ENCODE data around the gene RBBP9. TPM values are rescaled to one million over a fixed set of nuclear protein-coding genes. Genes with fewer than 3 reads are reported as not detected.

Gene RBBP9
- total and polyA plus RNA-seq, 2 of the 4 experiments (the other 2 are of a cell fraction) = 4.8 to 31.4 TPM

DNA sequence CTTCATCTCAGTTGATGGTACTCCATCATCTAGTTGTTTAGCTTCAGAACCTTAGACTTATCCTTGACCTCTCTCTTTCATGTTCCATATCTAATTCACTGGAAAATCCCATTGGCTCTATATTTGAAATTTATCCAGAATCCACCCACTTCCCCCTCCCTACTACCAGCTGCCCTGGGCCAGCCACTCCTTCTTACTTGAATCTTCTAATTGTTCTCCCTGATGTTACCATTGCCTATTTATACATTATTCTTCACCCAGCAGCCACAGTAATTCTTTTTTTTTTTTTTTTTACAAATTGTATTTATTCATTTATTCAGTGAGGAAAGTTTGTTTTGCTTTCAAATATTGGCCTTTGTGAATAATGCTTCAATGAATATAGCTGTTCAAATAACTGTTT, 18.9 kb upstream of the RBBP9 start:
- Histone ChIP-seq H3K9me1 (ENCODE audit: insufficient read depth, low read length) (no peaks in the 10 kb centered on the region), H3K4me2 (ENCODE audit: low read depth, low read length) (no peak overlapping the region), H4K91ac (ENCODE audit: insufficient read depth, low read depth, low read length) (no peak overlapping the region), H3K79me1 (ENCODE audit: low read depth in 1 of 2, low read length in 2 of 2) (peaks cover 3 to 7% of the 10 kb centered on the region in 2 experiments; a peak in 2 of 4 replicates), H2AFZ (replicated peaks; ENCODE audit: low read length, poor library complexity) (no peak overlapping the region), H3K4me1 (ENCODE audit: control insufficient read depth, insufficient read depth, low read length) (no peaks in the 10 kb centered on the region), H4K5ac (ENCODE audit: low read depth, low read length) (no peak overlapping the region), H3K9me3 (ENCODE audit: control insufficient read depth, insufficient read depth, low read length) (no peaks in the 10 kb centered on the region), H4K8ac (ENCODE audit: low read depth in 2 of 2, low read length in 2 of 2) (no peak overlapping the region), H3K4ac (ENCODE audit: low read depth, low read length) (no peak overlapping the region), H4K20me1 (ENCODE audit: insufficient read depth, low read length) (no peaks in the 10 kb centered on the region), H3K23ac (ENCODE audit: low read depth, low read length) (no peak overlapping the region), H3K56ac (ENCODE audit: extremely low read depth, insufficient read depth, low read length) (no peak overlapping the region), H3K27ac (ENCODE audit: insufficient read depth, low read length) (no peak overlapping the region), H2BK5ac (ENCODE audit: low read depth, low read length, poor library complexity, severe bottlenecking) (no peak overlapping the region), H2AK9ac (replicated peaks; ENCODE audit: low read depth, low read length, poor library complexity) (no peak overlapping the region), H2BK20ac (ENCODE audit: low read depth, low read length) (no peak overlapping the region), H2BK120ac (ENCODE audit: low read depth, low read length) (no peak overlapping the region), H3K18ac (ENCODE audit: low read depth, low read length) (no peak overlapping the region), H3K14ac (replicated peaks; ENCODE audit: low read depth, low read length) (no peak overlapping the region), H3K27me3 (ENCODE audit: control insufficient read depth, insufficient read depth, low read length) (no peaks in the 10 kb centered on the region), H3K4me3 (ENCODE audit: insufficient read depth, low read depth, low read length) (no peak overlapping the region), H2BK15ac (ENCODE audit: low read depth, low read length) (no peak overlapping the region), H3K36me3 (ENCODE audit: control insufficient read depth, insufficient read depth, low read length) (peaks cover 11% of the 10 kb centered on the region), H3K9ac (ENCODE audit: low read depth, low read length) (no peak overlapping the region), H2AK5ac (ENCODE audit: low read depth, low read length) (no peak overlapping the region)
- dilution Hi-C loops (cut with HindIII; ENCODE audit: low sequenced_read_pairs, unreplicated experiment) (no loop called here), in situ Hi-C loops (cut with MboI; ENCODE audit: low sequenced_read_pairs) (no loop called here), intact Hi-C loops (cut with micrococcal nuclease) (no loop called here)
- no peak for DNase-seq
- no peak for ATAC-seq (ENCODE audit: low read depth)
- no TSS peak for BruUV-seq (replicated peaks)
- no peak for TF ChIP-seq POLR2A (IDR thresholded peaks at IDR 0.05; ENCODE audit: low read depth, low read length)
- no peak for TF ChIP-seq RFX5 (IDR thresholded peaks at IDR 0.05; ENCODE audit: low read depth, low read length)
- no peak for TF ChIP-seq FOS (IDR thresholded peaks at IDR 0.05; ENCODE audit: low read depth, low read length)
- TF ChIP-seq CHD1 (IDR thresholded peaks at IDR 0.05; ENCODE audit: low read depth, low read length) = no peak
- no peak for TF ChIP-seq CEBPB (IDR thresholded peaks at IDR 0.05; ENCODE audit: low read depth, low read length)
- no peak for TF ChIP-seq MAFK (IDR thresholded peaks at IDR 0.05; ENCODE audit: low read depth, low read length)
- TF ChIP-seq, protein P1, sequence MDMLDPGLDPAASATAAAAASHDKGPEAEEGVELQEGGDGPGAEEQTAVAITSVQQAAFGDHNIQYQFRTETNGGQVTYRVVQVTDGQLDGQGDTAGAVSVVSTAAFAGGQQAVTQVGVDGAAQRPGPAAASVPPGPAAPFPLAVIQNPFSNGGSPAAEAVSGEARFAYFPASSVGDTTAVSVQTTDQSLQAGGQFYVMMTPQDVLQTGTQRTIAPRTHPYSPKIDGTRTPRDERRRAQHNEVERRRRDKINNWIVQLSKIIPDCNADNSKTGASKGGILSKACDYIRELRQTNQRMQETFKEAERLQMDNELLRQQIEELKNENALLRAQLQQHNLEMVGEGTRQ (IDR thresholded peaks at IDR 0.05; ENCODE audit: low read depth, low read length) = no peak
- TF ChIP-seq, protein P2, sequence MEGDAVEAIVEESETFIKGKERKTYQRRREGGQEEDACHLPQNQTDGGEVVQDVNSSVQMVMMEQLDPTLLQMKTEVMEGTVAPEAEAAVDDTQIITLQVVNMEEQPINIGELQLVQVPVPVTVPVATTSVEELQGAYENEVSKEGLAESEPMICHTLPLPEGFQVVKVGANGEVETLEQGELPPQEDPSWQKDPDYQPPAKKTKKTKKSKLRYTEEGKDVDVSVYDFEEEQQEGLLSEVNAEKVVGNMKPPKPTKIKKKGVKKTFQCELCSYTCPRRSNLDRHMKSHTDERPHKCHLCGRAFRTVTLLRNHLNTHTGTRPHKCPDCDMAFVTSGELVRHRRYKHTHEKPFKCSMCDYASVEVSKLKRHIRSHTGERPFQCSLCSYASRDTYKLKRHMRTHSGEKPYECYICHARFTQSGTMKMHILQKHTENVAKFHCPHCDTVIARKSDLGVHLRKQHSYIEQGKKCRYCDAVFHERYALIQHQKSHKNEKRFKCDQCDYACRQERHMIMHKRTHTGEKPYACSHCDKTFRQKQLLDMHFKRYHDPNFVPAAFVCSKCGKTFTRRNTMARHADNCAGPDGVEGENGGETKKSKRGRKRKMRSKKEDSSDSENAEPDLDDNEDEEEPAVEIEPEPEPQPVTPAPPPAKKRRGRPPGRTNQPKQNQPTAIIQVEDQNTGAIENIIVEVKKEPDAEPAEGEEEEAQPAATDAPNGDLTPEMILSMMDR (conservative IDR thresholded peaks at IDR 0.05; ENCODE audit: low read depth, low read length) = no peak
- no peak for TF ChIP-seq RAD21 (IDR thresholded peaks at IDR 0.05; ENCODE audit: low read length)
- TF ChIP-seq MAZ (IDR thresholded peaks at IDR 0.05; ENCODE audit: borderline replicate concordance, low read depth, low read length) = no peak
- TF ChIP-seq BHLHE40 (IDR thresholded peaks at IDR 0.05; ENCODE audit: low read depth, low read length) = no peak
- TF ChIP-seq RCOR1 (IDR thresholded peaks at IDR 0.05; ENCODE audit: insufficient replicate concordance, low read length) = no peak
- TF ChIP-seq, protein P3, sequence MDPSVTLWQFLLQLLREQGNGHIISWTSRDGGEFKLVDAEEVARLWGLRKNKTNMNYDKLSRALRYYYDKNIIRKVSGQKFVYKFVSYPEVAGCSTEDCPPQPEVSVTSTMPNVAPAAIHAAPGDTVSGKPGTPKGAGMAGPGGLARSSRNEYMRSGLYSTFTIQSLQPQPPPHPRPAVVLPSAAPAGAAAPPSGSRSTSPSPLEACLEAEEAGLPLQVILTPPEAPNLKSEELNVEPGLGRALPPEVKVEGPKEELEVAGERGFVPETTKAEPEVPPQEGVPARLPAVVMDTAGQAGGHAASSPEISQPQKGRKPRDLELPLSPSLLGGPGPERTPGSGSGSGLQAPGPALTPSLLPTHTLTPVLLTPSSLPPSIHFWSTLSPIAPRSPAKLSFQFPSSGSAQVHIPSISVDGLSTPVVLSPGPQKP (IDR thresholded peaks at IDR 0.05; ENCODE audit: borderline replicate concordance, low read depth, low read length) = no peak
- TF ChIP-seq SMC3 (IDR thresholded peaks at IDR 0.05; ENCODE audit: low read depth, low read length) = no peak
- TF ChIP-seq MXI1 (IDR thresholded peaks at IDR 0.05; ENCODE audit: borderline replicate concordance, low read depth, low read length) = no peak
- TF ChIP-seq NFE2L2 (IDR thresholded peaks at IDR 0.05; ENCODE audit: low read depth, low read length) = no peak
- ChIA-PET CTCF (interaction anchor here (0.6 kb wide), 1 partner anchor 9 kb away, joined by 9 read pairs; no protein-coding TSS in a partner anchor), POLR2A (ENCODE audit: unreplicated experiment) (interaction anchor here (0.6 to 0.7 kb wide), 3 partner anchors 8 to 1261 kb away, joined by 4 to 17 read pairs (median 6); partner anchors contain the start of gene SEC23B)
